GM10266 (cell line): ENCODE results near the gene FHIT.

Experiments
- DNase-seq: peaks from one replicate; pipeline ENCODE4 v3.0.0; 2012; ENCODE audit errors: extremely low spot score
- TF ChIP-seq, protein P1 (sequence below): IDR thresholded peaks from 2 replicates; pipeline ENCODE4 v1.5.1; 2012; ENCODE audit warnings: mild to moderate bottlenecking, low read depth; ENCODE audit not compliant: control insufficient read depth, insufficient read depth; ENCODE audit errors: missing control alignments

The FHIT gene

DNA sequence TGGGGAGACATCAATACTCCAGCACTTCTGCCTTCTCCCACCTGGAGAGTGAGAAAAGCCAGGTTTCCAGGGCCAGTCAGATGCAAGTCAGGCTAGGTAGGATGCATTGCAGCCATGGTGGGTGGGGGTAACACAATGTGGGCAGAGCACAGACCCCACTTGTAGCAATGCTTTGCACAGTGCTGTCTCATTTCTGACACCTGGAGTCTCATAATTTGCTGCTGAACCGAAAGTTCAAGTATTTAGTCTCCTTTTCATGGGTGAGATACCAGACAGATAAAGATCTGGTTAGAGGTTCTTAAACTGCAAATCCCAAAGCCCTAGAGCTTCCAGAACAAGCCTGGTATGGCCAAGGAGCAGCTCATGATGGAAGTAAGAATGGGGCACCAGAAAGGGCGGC is 1321.1 kb downstream of the FHIT start:
- TF ChIP-seq, protein P1, sequence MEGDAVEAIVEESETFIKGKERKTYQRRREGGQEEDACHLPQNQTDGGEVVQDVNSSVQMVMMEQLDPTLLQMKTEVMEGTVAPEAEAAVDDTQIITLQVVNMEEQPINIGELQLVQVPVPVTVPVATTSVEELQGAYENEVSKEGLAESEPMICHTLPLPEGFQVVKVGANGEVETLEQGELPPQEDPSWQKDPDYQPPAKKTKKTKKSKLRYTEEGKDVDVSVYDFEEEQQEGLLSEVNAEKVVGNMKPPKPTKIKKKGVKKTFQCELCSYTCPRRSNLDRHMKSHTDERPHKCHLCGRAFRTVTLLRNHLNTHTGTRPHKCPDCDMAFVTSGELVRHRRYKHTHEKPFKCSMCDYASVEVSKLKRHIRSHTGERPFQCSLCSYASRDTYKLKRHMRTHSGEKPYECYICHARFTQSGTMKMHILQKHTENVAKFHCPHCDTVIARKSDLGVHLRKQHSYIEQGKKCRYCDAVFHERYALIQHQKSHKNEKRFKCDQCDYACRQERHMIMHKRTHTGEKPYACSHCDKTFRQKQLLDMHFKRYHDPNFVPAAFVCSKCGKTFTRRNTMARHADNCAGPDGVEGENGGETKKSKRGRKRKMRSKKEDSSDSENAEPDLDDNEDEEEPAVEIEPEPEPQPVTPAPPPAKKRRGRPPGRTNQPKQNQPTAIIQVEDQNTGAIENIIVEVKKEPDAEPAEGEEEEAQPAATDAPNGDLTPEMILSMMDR = no peak
- DNase-seq = no peak

DNA sequence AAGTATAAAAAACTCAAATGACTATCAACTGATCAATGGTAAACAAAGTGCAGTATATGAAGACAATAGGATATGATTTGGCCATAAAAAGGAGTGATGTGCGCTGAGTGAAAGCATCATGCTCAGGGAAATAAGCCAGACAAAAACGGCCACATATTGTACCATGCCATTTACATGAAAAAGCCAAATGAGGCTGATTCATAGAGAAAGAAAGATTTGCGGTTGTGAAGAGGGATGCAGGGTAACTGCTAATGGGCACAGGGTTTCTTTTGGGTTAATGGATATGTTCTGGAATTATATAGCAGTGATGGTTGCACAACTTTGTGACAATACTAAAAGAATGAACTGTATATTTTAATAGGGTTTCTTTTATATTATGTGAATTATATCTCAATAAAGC is 1324.2 kb downstream of the FHIT start:
- DNase-seq = no peak

DNA sequence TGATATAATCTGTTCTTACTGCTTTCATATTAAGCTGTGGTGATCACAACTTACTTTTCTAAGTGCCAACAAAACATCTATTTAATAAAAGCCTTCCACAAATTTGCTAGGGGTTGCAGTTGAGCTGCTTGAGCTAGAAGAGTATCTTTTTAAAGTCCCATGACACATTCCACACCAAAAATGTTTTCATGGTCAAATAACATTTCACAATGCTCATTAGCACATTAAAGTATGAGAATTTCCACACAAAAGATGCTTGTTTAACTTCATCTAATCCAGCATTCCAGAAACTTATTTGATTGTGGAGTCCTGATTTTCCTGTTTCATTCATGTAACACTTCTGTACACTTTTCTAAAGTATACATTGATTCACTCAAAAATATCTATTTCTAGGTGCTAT is 1325.3 kb downstream of the FHIT start:
- DNase-seq = no peak
- TF ChIP-seq, protein P1 = no peak

More for the DNA sequence above, 1324.2 kb downstream of the FHIT start:
- TF ChIP-seq, protein P1 = no peak

DNA sequence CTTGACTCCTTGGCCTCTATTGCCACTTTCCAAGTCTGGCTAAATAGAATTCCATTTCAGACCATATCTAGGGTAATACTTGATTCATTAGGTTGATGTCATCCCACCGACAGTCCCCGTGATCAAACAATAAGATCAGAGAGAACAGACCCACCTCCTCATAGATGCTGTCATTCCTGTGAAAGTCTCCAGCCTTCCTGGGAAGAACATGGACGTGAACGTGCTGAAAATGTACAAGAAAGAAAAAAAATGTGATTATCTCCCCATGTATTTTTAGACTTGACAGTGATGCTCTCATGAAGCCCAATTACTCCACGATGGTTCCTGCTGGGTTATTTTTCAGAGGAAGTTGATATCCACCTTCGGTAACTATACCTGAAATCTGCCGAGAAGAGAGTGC is 1329.1 kb downstream of the FHIT start:
- DNase-seq = no peak

DNA sequence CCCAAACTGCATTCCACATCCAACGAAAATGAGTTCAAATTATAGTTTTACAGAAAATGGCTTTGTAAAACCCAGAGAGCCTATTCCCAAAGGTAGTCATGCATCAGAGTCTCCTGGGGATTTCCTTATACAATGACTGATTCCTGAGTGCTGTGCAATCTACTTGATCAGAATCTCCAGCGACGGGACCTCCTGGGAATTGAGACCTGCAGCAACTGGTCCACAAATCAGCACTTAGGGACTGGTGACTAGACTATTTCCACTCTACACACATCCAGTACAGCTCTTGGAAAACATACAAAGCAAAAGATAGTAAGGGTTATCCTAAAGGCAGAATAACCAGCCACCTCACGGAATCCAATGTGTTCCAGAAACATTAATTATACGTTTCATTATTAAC is 1330.4 kb downstream of the FHIT start:
- no peak for DNase-seq
- TF ChIP-seq, protein P1 = no peak

More for the DNA sequence above, 1329.1 kb downstream of the FHIT start:
- TF ChIP-seq, protein P1 = no peak

DNA sequence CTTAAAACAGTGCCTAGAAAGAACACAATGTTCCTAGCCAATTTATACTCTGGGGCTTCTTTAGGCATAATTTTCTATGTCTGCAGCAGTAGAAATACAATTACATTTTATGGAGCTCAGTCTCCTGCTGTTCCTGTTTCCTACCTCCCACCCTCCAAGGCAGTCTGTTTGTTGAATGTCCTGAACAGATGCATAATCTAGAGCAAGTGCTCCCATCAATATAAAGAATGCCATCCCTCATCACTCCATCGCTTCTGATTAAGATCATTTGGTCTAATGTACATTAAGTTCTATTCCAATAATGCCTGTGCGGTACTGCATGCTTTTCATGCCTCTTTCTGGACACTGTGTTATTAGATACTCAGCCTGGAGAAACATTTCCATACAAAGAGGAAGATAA is 1331.7 kb downstream of the FHIT start:
- DNase-seq = no peak
- TF ChIP-seq, protein P1 = no peak

GRCh38 chr3:59914251-59914650 is 1337.0 kb downstream of the FHIT start:
- TF ChIP-seq, protein P1 = no peak
- no peak for DNase-seq
